ENCODE data around the gene ADAMTS1.

ADAMTS1 gene

DNA sequence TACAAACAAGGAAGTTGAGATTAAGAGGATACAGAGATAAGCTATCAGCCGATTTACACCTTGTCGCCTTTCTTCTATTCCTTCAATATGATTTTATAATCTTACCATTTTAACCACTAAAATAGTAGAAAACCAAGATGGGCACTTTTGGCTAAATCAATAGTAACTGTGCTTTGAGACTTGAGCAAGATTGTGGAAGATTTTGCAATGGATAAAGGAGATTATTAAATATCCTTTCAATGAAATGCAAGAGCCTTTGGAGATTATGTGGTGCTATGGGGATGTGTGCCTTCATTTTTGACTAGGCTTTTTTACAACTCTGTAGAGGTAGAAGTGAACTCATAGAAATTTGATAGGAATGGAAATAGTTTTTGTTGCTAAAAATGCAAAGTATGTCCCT is 33.7 kb downstream of the ADAMTS1 start:
- DNase-seq = no peak

DNA sequence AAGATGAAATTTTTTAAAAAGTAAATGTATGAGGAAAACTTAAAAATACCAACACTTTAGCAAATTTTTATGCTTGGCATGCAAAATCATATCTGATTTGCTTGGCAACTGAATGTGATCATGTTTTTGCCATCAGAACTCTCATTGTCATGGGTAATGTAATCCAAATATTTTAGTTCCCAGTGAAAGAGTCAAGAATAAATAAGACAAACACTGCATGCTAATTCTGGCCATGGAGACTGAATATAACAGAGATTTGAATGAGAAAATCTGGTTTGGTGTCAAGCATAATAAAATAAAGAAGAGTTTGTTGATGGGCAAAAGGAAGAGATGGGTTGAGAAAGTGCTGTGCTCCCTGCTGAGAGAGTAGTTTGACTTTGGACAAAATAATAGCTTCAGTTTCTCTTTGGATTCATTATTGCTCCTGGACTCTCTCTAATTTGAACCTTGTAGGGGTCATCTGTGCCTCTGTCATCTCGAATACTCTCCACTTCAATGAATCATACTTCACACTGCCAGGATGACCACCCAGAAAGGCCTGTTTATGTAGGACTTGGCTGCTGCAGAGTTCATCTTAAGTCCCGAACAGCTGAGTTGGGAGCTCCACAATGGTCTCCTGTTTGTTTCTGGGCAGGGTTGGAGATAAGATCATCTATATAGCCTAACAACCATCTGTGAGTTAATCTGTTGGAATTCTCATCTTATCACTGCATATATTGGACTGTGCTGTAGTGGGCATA is 34.4 kb downstream of the ADAMTS1 start:
- no peak for DNase-seq

DNA sequence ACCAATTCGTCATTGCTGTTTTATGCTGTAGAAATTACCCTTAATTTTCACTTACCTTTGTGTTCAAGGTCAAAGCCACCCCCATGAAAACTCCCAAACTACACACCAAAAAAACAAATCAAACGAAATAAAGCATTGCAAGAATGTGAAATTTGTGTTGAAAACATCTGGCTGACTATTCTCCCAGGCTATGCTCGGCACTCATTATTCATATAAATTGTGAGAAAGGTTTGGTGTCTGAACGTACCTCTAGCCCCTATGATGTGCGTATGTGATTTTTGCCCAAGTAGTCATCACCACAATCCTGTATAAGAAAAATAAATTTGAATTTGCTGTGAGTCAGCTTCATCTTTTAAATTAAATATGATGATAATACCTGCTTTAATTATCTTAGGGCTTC is 34.9 kb downstream of the ADAMTS1 start:
- no peak for DNase-seq

DNA sequence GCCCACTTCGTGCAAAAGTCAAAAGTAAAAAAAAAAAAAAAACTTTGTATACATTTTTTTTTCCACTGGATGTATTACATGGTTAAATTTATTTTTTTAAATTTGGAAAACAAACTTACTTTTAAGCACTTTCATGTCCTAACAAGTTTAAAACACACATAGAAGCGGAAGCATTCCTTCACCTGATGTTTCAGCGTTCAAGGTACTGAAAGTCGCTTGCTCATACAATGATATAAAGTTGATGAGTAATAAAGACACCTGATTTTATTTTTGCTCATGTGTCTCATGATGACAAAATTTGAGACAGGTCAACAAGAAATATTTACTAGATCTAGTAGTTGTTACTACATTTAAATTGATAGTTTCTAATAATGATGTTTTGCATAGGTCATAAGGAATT is 35.5 kb downstream of the ADAMTS1 start:
- no peak for DNase-seq

DNA sequence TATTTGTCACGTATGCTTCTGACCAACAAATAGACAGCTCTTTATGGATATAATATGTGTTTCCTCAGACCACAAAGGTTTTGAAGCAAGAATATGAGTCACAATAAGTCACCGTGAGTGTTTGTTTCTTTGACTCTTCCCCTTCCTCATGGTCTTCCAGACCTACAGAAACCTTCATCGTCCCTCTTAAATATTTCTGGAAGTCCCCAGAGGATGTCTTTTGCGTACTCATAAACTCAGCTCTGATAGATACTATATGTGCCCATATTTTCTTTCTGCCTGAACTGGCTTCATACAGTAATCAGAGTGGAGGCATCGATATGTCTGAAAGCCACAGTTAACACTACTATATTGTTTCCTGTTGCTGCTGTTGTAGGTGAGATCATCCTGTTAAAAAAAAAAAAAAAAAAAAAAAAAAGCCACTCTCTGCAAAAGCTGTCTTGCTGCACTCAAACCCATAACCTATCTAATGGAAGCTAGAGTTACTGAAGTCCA is 38.4 kb downstream of the ADAMTS1 start:
- DNase-seq = no peak

GRCh38 chr21:26804895-26805609 is 40.2 kb downstream of the ADAMTS1 start:
- no peak for DNase-seq

GRCh38 chr21:26801498-26801897 is 43.7 kb downstream of the ADAMTS1 start:
- no peak for DNase-seq

GRCh38 chr21:26800970-26801431 is 44.2 kb downstream of the ADAMTS1 start:
- DNase-seq = no peak

DNA sequence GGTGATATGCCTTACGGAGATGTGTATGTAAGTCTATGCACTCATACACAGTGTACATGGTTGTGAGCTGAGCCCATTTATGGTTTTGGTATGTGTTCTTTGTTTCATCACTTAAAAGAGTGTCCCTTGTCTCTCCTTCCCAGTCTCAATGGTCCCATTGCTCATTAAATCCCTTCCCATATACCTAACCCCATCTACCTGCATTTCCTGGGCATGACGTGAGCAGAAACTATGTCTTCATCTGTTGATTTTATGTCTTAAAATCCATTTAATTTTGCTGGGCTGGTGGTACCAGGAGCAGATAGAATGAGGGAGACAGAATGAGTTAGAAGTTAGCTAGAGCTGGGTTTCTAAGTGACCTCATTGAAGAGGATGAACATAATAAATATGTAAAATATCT is 44.8 kb downstream of the ADAMTS1 start:
- DNase-seq = no peak

DNA sequence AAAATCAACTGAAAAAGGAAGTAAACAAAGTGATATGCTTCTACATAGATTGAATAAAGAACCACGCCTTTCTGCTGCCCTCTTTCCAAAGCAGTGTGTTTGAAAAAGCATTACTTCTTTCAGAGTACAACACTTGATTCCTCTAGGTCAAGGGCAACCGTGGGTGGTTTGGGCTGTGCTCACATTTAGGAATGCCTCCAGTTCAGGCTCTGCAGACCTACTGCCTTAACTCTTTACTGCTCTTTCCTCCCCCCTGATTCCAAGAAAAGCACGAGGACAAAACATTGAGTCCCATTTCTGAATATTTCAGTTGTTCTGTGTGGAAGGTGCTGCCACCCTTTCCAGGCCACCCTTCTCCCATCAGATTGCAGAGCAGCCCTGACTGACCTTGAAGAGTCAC is 45.2 kb downstream of the ADAMTS1 start:
- no peak for DNase-seq

GRCh38 chr21:26798856-26799751 is 46.1 kb downstream of the ADAMTS1 start:
- DNase-seq = no peak

DNA sequence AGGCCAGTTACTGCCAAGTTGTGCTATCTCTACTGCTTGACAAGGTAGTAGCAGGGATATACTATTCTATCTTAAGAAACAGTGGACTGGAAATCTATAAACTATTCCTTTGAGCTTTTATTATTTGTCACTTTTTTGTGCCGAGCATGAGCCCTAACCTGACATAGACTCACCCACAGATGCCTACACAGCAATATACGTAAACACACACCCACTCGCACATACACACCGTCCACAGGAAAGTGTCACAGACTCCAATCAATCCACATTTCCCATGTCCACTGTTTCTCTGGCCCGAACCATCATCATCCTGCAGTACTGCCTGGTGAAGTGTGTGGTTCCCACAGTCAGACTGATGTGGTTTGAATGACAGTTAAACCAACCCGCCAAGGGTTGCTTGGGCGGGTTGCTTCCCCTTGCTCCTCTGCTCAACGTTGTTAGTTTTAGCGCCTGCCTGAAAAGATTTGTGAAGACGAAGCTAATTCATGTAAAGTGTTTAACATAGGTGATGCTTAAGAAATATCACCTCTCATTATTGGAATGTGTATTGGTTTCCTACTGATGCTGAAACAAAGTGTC is 47.2 kb downstream of the ADAMTS1 start:
- no peak for DNase-seq

- no peak for DNase-seq
Measured at GRCh38 chr21:26795866-26796329, 49.3 kb downstream of the ADAMTS1 start.

- DNase-seq = no peak
Measured at GRCh38 chr21:26795412-26795805, 49.8 kb downstream of the ADAMTS1 start.

- no peak for DNase-seq
Measured at GRCh38 chr21:26794597-26795411, 50.4 kb downstream of the ADAMTS1 start.

DNA sequence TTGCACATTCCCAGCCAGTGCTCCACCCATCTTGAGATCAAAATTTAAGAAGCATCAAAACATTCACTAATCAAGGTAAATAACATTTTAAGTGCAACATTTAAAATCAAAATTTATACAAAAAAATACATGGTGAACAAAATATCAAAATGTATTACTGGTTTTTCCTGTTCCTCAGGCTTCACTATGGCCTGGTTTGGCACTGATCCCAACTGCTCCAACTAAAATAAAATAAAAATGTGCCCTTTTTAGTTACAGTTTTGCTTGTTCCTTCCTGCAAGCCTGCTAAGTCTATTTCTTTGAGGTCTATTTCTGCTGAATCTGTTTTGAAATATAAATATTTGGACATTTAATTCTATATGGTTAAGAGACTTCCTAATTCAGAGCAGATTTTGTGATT is 54.9 kb downstream of the ADAMTS1 start:
- no peak for DNase-seq

DNA sequence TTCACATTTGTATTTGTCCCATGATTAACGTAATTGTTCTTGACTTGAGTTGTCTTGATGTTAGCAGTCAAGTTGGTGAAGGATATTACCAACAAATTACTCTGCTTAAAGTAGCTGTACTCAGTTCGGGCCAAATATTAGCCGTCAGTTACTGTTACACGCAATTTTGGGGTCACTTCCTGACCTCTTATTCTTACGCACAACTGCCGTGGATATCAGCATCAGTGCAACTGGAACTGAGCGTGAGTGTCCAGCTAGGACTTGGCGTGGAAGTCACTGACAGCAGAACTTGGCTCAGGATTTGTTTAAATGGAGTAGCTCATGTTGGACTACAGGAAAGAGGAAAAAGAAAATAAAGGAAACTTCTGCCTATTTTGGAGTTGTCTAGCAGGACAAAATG is 56.4 kb downstream of the ADAMTS1 start:
- no peak for DNase-seq

Measured in activated T-cell treated with anti-CD3 and anti-CD28 coated beads, Interleukin-2, amount 50 U/mL, for 1 hour (primary cell).